HG03460 (cell line): ENCODE results near the gene AR.

Experiments used
- ATAC-seq: cut with Tn5 transposase; IDR thresholded peaks from one replicate; pipeline ENCODE4 v1.9.1; 2021; ENCODE audit not compliant: unreplicated experiment

Gene AR

GRCh38 chrX:67564475-67564874 lies 20.7 kb downstream of the AR start:
- no peak for ATAC-seq

GRCh38 chrX:67568769-67569168 lies 24.9 kb downstream of the AR start:
- no peak for ATAC-seq

GRCh38 chrX:67570839-67571238 lies 27.0 kb downstream of the AR start:
- no peak for ATAC-seq

- no peak for ATAC-seq
Observed at GRCh38 chrX:67574696-67575095, 30.9 kb downstream of the AR start.

- ATAC-seq: no peak
Observed at GRCh38 chrX:67582436-67582835, 38.6 kb downstream of the AR start.

- no peak for ATAC-seq
Observed at GRCh38 chrX:67583171-67583570, 39.4 kb downstream of the AR start.

GRCh38 chrX:67585401-67585800 lies 41.6 kb downstream of the AR start:
- no peak for ATAC-seq

GRCh38 chrX:67587946-67588624 lies 44.3 kb downstream of the AR start:
- no peak for ATAC-seq

GRCh38 chrX:67596839-67597790 lies 53.3 kb downstream of the AR start:
- no peak for ATAC-seq

- no peak for ATAC-seq
Observed at GRCh38 chrX:67599532-67599931, 55.7 kb downstream of the AR start.

- ATAC-seq: no peak
Observed at GRCh38 chrX:67601771-67602170, 58.0 kb downstream of the AR start.

GRCh38 chrX:67604979-67605703 lies 61.3 kb downstream of the AR start:
- ATAC-seq: no peak

- no peak for ATAC-seq
Observed at GRCh38 chrX:67607466-67607865, 63.6 kb downstream of the AR start.

GRCh38 chrX:67610282-67610681 lies 66.5 kb downstream of the AR start:
- ATAC-seq: no peak

GRCh38 chrX:67612231-67612630 lies 68.4 kb downstream of the AR start:
- ATAC-seq: no peak

- ATAC-seq: no peak
Observed at GRCh38 chrX:67613366-67613765, 69.5 kb downstream of the AR start.

- no peak for ATAC-seq
Observed at GRCh38 chrX:67613996-67614395, 70.2 kb downstream of the AR start.

GRCh38 chrX:67614423-67614822 lies 70.6 kb downstream of the AR start:
- ATAC-seq: no peak

- ATAC-seq: peak; percentile 89
Observed at GRCh38 chrX:67619253-67619652, 75.4 kb downstream of the AR start.

GRCh38 chrX:67622053-67622585 lies 78.3 kb downstream of the AR start:
- no peak for ATAC-seq

- ATAC-seq: no peak
Observed at GRCh38 chrX:67624325-67624724, 80.5 kb downstream of the AR start.
